Measurements from ENCODE around the gene RHOH. TPM values are rescaled to one million over a fixed set of nuclear protein-coding genes. Genes with fewer than 3 reads are reported as not detected.

The RHOH gene
- total and polyA plus RNA-seq, 2 experiments from 2014 or later, result not detected

GRCh38 chr4:40238700-40239548 lies 42.1 kb downstream of the RHOH start:
- 0 out of 2 replicates have a peak, but pooled peaks cover 5% of the 10 kb centered on the region for H3F3A ChIP-seq (ENCODE audit: insufficient read depth)
- in situ Hi-C loops (cut with MboI), result no loop called here
- no peak overlapping the region for H3K27ac ChIP-seq
- WGBS, 2 experiments (ENCODE audit: low coverage in 1 of 2, low lambda C conversion rate in 2 of 2, missing lambda C conversion rate in 2 of 2), result 97 to 99% methylated on average over 12 of the region's 12 CpGs
- H3K9me3 ChIP-seq (ENCODE audit: low read depth), result no peaks in the 10 kb centered on the region
- no peaks in the 10 kb centered on the region for H4K20me1 ChIP-seq (ENCODE audit: insufficient read depth)
- H3K27me3 ChIP-seq (replicated peaks; ENCODE audit: insufficient read depth), result no peaks in the 10 kb centered on the region
- H3K9ac ChIP-seq, result no peak overlapping the region
- no peak overlapping the region for H2AFZ ChIP-seq
- H3K79me2 ChIP-seq (ENCODE audit: insufficient read depth), result no peaks in the 10 kb centered on the region
- no peak overlapping the region for H3K4me3 ChIP-seq
- TF ChIP-seq EZH2phosphoT487 (IDR thresholded peaks at IDR 0.05; ENCODE audit: insufficient read depth, low read depth), result no peak
- no peak for TF ChIP-seq EZH2 (IDR thresholded peaks at IDR 0.05; ENCODE audit: insufficient read depth, poor library complexity, severe bottlenecking)
- no peak for DNase-seq
- H3K9me2 ChIP-seq (ENCODE audit: insufficient read depth), result no peaks in the 10 kb centered on the region
- no peaks in the 10 kb centered on the region for H3K36me3 ChIP-seq (ENCODE audit: low read depth)
- no peak overlapping the region for H3K4me2 ChIP-seq (ENCODE audit: unreplicated experiment)
- H3K4me1 ChIP-seq (ENCODE audit: insufficient read depth), result no peaks in the 10 kb centered on the region

- H3K4me2 ChIP-seq (ENCODE audit: unreplicated experiment), result no peak overlapping the region
- H3K79me2 ChIP-seq (ENCODE audit: insufficient read depth), result no peaks in the 10 kb centered on the region
- no peaks in the 10 kb centered on the region for H3K9me2 ChIP-seq (ENCODE audit: insufficient read depth)
- H3F3A ChIP-seq (ENCODE audit: insufficient read depth), result 0 out of 2 replicates have a peak, but pooled peaks cover 5% of the 10 kb centered on the region
- H3K9ac ChIP-seq, result no peak overlapping the region
- no peak overlapping the region for H2AFZ ChIP-seq
- no peaks in the 10 kb centered on the region for H3K9me3 ChIP-seq (ENCODE audit: low read depth)
- peak; percentile 24 for DNase-seq
- H3K27ac ChIP-seq, result no peak overlapping the region
- no peaks in the 10 kb centered on the region for H3K27me3 ChIP-seq (replicated peaks; ENCODE audit: insufficient read depth)
- H3K4me1 ChIP-seq (ENCODE audit: insufficient read depth), result no peaks in the 10 kb centered on the region
- in situ Hi-C loops (cut with MboI), result no loop called here
- no peak overlapping the region for H3K4me3 ChIP-seq
- H4K20me1 ChIP-seq (ENCODE audit: insufficient read depth), result no peaks in the 10 kb centered on the region
- H3K36me3 ChIP-seq (ENCODE audit: low read depth), result no peaks in the 10 kb centered on the region
- no peak for TF ChIP-seq EZH2phosphoT487 (IDR thresholded peaks at IDR 0.05; ENCODE audit: insufficient read depth, low read depth)
- TF ChIP-seq EZH2 (IDR thresholded peaks at IDR 0.05; ENCODE audit: insufficient read depth, poor library complexity, severe bottlenecking), result no peak
- WGBS, 2 experiments (ENCODE audit: low coverage in 1 of 2, low lambda C conversion rate in 2 of 2, missing lambda C conversion rate in 2 of 2), result 76 to 90% methylated on average over 4 of the region's 4 CpGs
Measured at GRCh38 chr4:40240040-40240653, 43.3 kb downstream of the RHOH start.

- WGBS, 2 experiments (ENCODE audit: low coverage in 1 of 2, low lambda C conversion rate in 2 of 2, missing lambda C conversion rate in 2 of 2), result 67 to 70% methylated on average over 4 of the region's 4 CpGs
- Histone ChIP-seq H3K79me2 (ENCODE audit: insufficient read depth) (no peaks in the 10 kb centered on the region), H3K9ac (no peak overlapping the region), H4K20me1 (ENCODE audit: insufficient read depth) (no peaks in the 10 kb centered on the region), H2AFZ (no peak overlapping the region), H3K27me3 (replicated peaks; ENCODE audit: insufficient read depth) (no peaks in the 10 kb centered on the region), H3K9me2 (ENCODE audit: insufficient read depth) (no peaks in the 10 kb centered on the region), H3K27ac (no peak overlapping the region), H3K36me3 (ENCODE audit: low read depth) (no peaks in the 10 kb centered on the region), H3K4me2 (ENCODE audit: unreplicated experiment) (no peak overlapping the region), H3F3A (ENCODE audit: insufficient read depth) (0 out of 2 replicates have a peak, but pooled peaks cover 5% of the 10 kb centered on the region), H3K4me1 (ENCODE audit: insufficient read depth) (no peaks in the 10 kb centered on the region), H3K4me3 (no peak overlapping the region), H3K9me3 (ENCODE audit: low read depth) (no peaks in the 10 kb centered on the region)
- DNase-seq, result no peak
- in situ Hi-C loops (cut with MboI), result no loop called here
- TF ChIP-seq EZH2 (IDR thresholded peaks at IDR 0.05; ENCODE audit: insufficient read depth, poor library complexity, severe bottlenecking) (no peak), EZH2phosphoT487 (IDR thresholded peaks at IDR 0.05; ENCODE audit: insufficient read depth, low read depth) (no peak)
Measured at GRCh38 chr4:40241026-40241425, 44.2 kb downstream of the RHOH start.

- WGBS, 2 experiments (ENCODE audit: low coverage in 1 of 2, low lambda C conversion rate in 2 of 2, missing lambda C conversion rate in 2 of 2), result 67% methylated on average over 7 of the region's 7 CpGs
- Histone ChIP-seq H3K27me3 (replicated peaks; ENCODE audit: insufficient read depth) (no peaks in the 10 kb centered on the region), H3K4me2 (ENCODE audit: unreplicated experiment) (no peak overlapping the region), H3K9me2 (ENCODE audit: insufficient read depth) (no peaks in the 10 kb centered on the region), H3K79me2 (ENCODE audit: insufficient read depth) (no peaks in the 10 kb centered on the region), H4K20me1 (ENCODE audit: insufficient read depth) (no peaks in the 10 kb centered on the region), H3K9ac (no peak overlapping the region), H3K9me3 (ENCODE audit: low read depth) (no peaks in the 10 kb centered on the region), H3K4me3 (no peak overlapping the region), H3K4me1 (ENCODE audit: insufficient read depth) (no peaks in the 10 kb centered on the region), H3K36me3 (ENCODE audit: low read depth) (no peaks in the 10 kb centered on the region), H3F3A (ENCODE audit: insufficient read depth) (0 out of 2 replicates have a peak, but pooled peaks cover 5% of the 10 kb centered on the region), H2AFZ (no peak overlapping the region), H3K27ac (no peak overlapping the region)
- no peak for TF ChIP-seq EZH2 (IDR thresholded peaks at IDR 0.05; ENCODE audit: insufficient read depth, poor library complexity, severe bottlenecking)
- TF ChIP-seq EZH2phosphoT487 (IDR thresholded peaks at IDR 0.05; ENCODE audit: insufficient read depth, low read depth), result no peak
- in situ Hi-C loops (cut with MboI), result no loop called here
- no peak for DNase-seq
Measured at GRCh38 chr4:40241941-40242340, 45.1 kb downstream of the RHOH start.

Measured in GM23248 (cell line).